GM19463 (cell line): ENCODE measurements around the gene CCNF.
A peak's percentile ranks its signal among the peaks of the same experiment; 100 is the strongest.

Experiments
- ATAC-seq: cut with Tn5 transposase; IDR thresholded peaks from one replicate; pipeline ENCODE4 v1.9.1; 2021; ENCODE audit warnings: mild to moderate bottlenecking, moderate library complexity; ENCODE audit not compliant: unreplicated experiment

The CCNF gene

GRCh38 chr16:2499890-2500429 lies 70.7 kb downstream of the CCNF start:
- ATAC-seq: no peak

- no peak for ATAC-seq
These were observed 71.2 kb downstream of the CCNF start for GRCh38 chr16:2500430-2500917.

- ATAC-seq: peak; percentile 57
These were observed 71.9 kb downstream of the CCNF start for GRCh38 chr16:2500918-2501750.

GRCh38 chr16:2501946-2502895 lies 73.0 kb downstream of the CCNF start:
- no peak for ATAC-seq

GRCh38 chr16:2505695-2506094 lies 76.4 kb downstream of the CCNF start:
- no peak for ATAC-seq

- ATAC-seq: peak; percentile 52
These were observed 77.9 kb downstream of the CCNF start for GRCh38 chr16:2507052-2507659.

GRCh38 chr16:2507665-2508064 lies 78.4 kb downstream of the CCNF start:
- ATAC-seq: peak; percentile 12
